Measurements from ENCODE around the gene ZFYVE28.
"Not testable (repeated sequence)": the region's sequence is repeated elsewhere in the genome, so short reads cannot be mapped to it uniquely, and the experiment has no call there.

ZFYVE28 gene

GRCh38 chr4:2417765-2418649 lies at the start of gene ZFYVE28:
Gene ZFYVE28 (minus strand): TSS chr4:2418645. CDS start chr4:2418323, 322 bp downstream.
- DNase-seq, result no peak

GRCh38 chr4:2465544-2465943 lies 47.1 kb upstream of the ZFYVE28 start:
- DNase-seq, result not testable (repeated sequence)

GRCh38 chr4:2465032-2465431 lies 46.6 kb upstream of the ZFYVE28 start:
- no peak for DNase-seq

GRCh38 chr4:2462992-2463762 lies 44.7 kb upstream of the ZFYVE28 start:
- no peak for DNase-seq

GRCh38 chr4:2462218-2462991 lies 44.0 kb upstream of the ZFYVE28 start:
- DNase-seq, result peak; percentile 73

- DNase-seq, result no peak
Measured at GRCh38 chr4:2461246-2461960, 43.0 kb upstream of the ZFYVE28 start.

GRCh38 chr4:2459589-2460349 lies 41.3 kb upstream of the ZFYVE28 start:
- no peak for DNase-seq

- peak; percentile 43 for DNase-seq
Measured at GRCh38 chr4:2458546-2459491, 40.4 kb upstream of the ZFYVE28 start.

- DNase-seq, result no peak
Measured at GRCh38 chr4:2457481-2458295, 39.2 kb upstream of the ZFYVE28 start.

- DNase-seq, result no peak
Measured at GRCh38 chr4:2451821-2452785, 33.7 kb upstream of the ZFYVE28 start.

GRCh38 chr4:2451036-2451520 lies 32.6 kb upstream of the ZFYVE28 start:
- DNase-seq, result no peak

GRCh38 chr4:2450394-2451035 lies 32.1 kb upstream of the ZFYVE28 start:
- no peak for DNase-seq

- no peak for DNase-seq
Measured at GRCh38 chr4:2449511-2450392, 31.3 kb upstream of the ZFYVE28 start.

- no peak for DNase-seq
Measured at GRCh38 chr4:2449051-2449450, 30.6 kb upstream of the ZFYVE28 start.

- no peak for DNase-seq
Measured at GRCh38 chr4:2448589-2448988, 30.1 kb upstream of the ZFYVE28 start.

Measured in COR-L47 (cell line).